OCI-LY7 (cell line): ENCODE data around the gene SFXN5.

Source experiments
- CTCF ChIP-seq: fragments of 200-600 bp; sonication (generic); conservative IDR thresholded peaks from 2 replicates; pipeline ENCODE4 v1.5.1; 2014; ENCODE audit warnings: mild to moderate bottlenecking, antibody characterized with exemption, low read length, moderate library complexity, mixed read lengths
- EZH2phosphoT487 ChIP-seq: fragments of 200-600 bp; sonication (generic); IDR thresholded peaks from 2 replicates; pipeline ENCODE4 v1.6.1; 2018; ENCODE audit warnings: low read depth, borderline replicate concordance, mild to moderate bottlenecking, mixed run types, antibody characterized with exemption, low read length, moderate library complexity, mixed read lengths

GRCh38 chr2:72920318-72921087, 151.0 kb downstream of the SFXN5 start:
- no peak for TF ChIP-seq EZH2phosphoT487
- no peak for TF ChIP-seq CTCF
